ENCODE data around the gene ZIC4. TPM values are rescaled to one million over a fixed set of nuclear protein-coding genes. Genes with fewer than 3 reads are reported as not detected.
A peak's percentile ranks its signal among the peaks of the same experiment; 100 is the strongest.

ZIC4 gene
- total RNA-seq, 4 donors from 2014 or later, result 0.19 to 0.47 (median 0.39) TPM; not detected in 1

GRCh38 chr3:147408188-147409100 is 2.1 kb upstream of the ZIC4 start:
- Histone ChIP-seq H3K27ac (peak overlapping the region; percentile 7 to 79 (median 32)), H3K27me3 (peaks cover 28 to 41% (median 35%) of the 10 kb centered on the region in 3 donors), H3K36me3 (no peaks in the 10 kb centered on the region), H3K4me3 (peak overlapping the region; percentile 66 to 83 (median 70)), H3K4me1 (peaks cover 8 to 22% of the 10 kb centered on the region in 2 donors), H3K9me3 (no peaks in the 10 kb centered on the region)
- no peak for DNase-seq
- TF ChIP-seq POLR2A (IDR thresholded peaks at IDR 0.05) (no peak), CTCF (IDR thresholded peaks at IDR 0.05 in 4 of 5, conservative IDR thresholded peaks at IDR 0.05 in 1 of 5) (no peak)
- intact Hi-C loops (cut with DNase I; ENCODE audit: low total_unique reads) (loop anchor here (1.0 kb wide), 1 partner anchor 16 kb away; no protein-coding TSS in a partner anchor), in situ Hi-C loops (cut with MboI; ENCODE audit: low sequenced_read_pairs in 4 of 4) (no loop called here)
- peak; percentile 2 to 7 for ATAC-seq

- ATAC-seq (no peak), DNase-seq (no peak)
- H3K27me3 ChIP-seq, result peaks cover 28 to 35% (median 33%) of the 10 kb centered on the region in 3 donors
- H3K36me3 ChIP-seq, result no peaks in the 10 kb centered on the region
- no peaks in the 10 kb centered on the region for H3K9me3 ChIP-seq
- intact Hi-C loops (cut with DNase I; ENCODE audit: low total_unique reads), result no loop called here
- H3K27ac ChIP-seq, result peak overlapping the region in 2 of 4 donors; percentile 45 to 79
- H3K4me3 ChIP-seq, result peak overlapping the region in 2 of 4 donors; percentile 14 to 83
- in situ Hi-C loops (cut with MboI; ENCODE audit: low sequenced_read_pairs in 4 of 4), result no loop called here
- peaks cover 8 to 16% of the 10 kb centered on the region in 2 donors for H3K4me1 ChIP-seq
- no peak for TF ChIP-seq POLR2A (IDR thresholded peaks at IDR 0.05)
- no peak for TF ChIP-seq CTCF (IDR thresholded peaks at IDR 0.05 in 4 of 5, conservative IDR thresholded peaks at IDR 0.05 in 1 of 5)
Measured at GRCh38 chr3:147407498-147408187, 1.3 kb upstream of the ZIC4 start.

GRCh38 chr3:147407114-147407497 is 763 bp upstream of the ZIC4 start:
- in situ Hi-C loops (cut with MboI; ENCODE audit: low sequenced_read_pairs in 4 of 4), result no loop called here

More at GRCh38 chr3:147407114-147407497, 763 bp upstream of the ZIC4 start:
- no peaks in the 10 kb centered on the region for H3K9me3 ChIP-seq
- peak overlapping the region in 1 of 4 donors; percentile 14 for H3K4me3 ChIP-seq
- peaks cover 24 to 35% (median 29%) of the 10 kb centered on the region in 3 donors for H3K27me3 ChIP-seq
- no peaks in the 10 kb centered on the region for H3K36me3 ChIP-seq
- no peak for ATAC-seq
- DNase-seq, result no peak
- TF ChIP-seq POLR2A (IDR thresholded peaks at IDR 0.05) (no peak), CTCF (IDR thresholded peaks at IDR 0.05 in 4 of 5, conservative IDR thresholded peaks at IDR 0.05 in 1 of 5) (no peak)
- H3K27ac ChIP-seq, result no peak overlapping the region
- H3K4me1 ChIP-seq, result peaks cover 8 to 16% of the 10 kb centered on the region in 2 donors
- intact Hi-C loops (cut with DNase I; ENCODE audit: low total_unique reads), result no loop called here
